Gastrocnemius medialis (tissue), 4 donors: ENCODE data around the gene ADD3. TPM values are rescaled to one million over a fixed set of nuclear protein-coding genes. Genes with fewer than 3 reads are reported as not detected.

Experiments used
- ATAC-seq, 2 donors: fragments of 150-250 bp; one replicate each; pipeline ENCODE4 v1.9.1; 2016
- DNase-seq, 2 donors: peaks; one replicate each; pipeline ENCODE4 v3.0.0-alpha.2; 2019
- H3K27ac ChIP-seq, 4 donors: fragments of 200-600 bp; sonication (generic); 1 replicate in 1 of 4; 2 replicates in 3 of 4; pipeline ENCODE4 v1.5.1; 2016 to 2018; ENCODE audit warnings: mild to moderate bottlenecking in 2 of 4, moderate library complexity in 1 of 4
- H3K27me3 ChIP-seq, 3 donors: fragments of 200-600 bp; sonication (generic) in 2 of 3; 1 replicate in 1 of 3; 2 replicates in 2 of 3; pipeline versions ENCODE4 v1.5.1 to v1.6.0; 2016 to 2019; ENCODE audit warnings: mild to moderate bottlenecking in 1 of 3, moderate library complexity in 1 of 3
- H3K36me3 ChIP-seq, 2 donors: fragments of 200-600 bp; sonication (generic) in 1 of 2; one replicate each; pipeline ENCODE4 v1.5.1; 2017 to 2018
- H3K4me1 ChIP-seq, 2 donors: fragments of 200-600 bp; sonication (generic) in 1 of 2; one replicate each; pipeline ENCODE4 v1.5.1; 2016 to 2017; ENCODE audit warnings: mild to moderate bottlenecking in 2 of 2
- H3K4me3 ChIP-seq, 4 donors: fragments of 200-600 bp; sonication (generic) in 3 of 4; 1 replicate in 1 of 4; 2 replicates in 3 of 4; pipeline ENCODE4 v1.5.1; 2016 to 2019; ENCODE audit warnings: mild to moderate bottlenecking in 2 of 4
- H3K9me3 ChIP-seq, 3 donors: fragments of 200-600 bp; sonication (generic) in 2 of 3; 1 replicate in 1 of 3; 2 replicates in 2 of 3; pipeline ENCODE4 v1.5.1; 2016 to 2019
- CTCF ChIP-seq, 5 experiments: fragments of 450-650 bp in 3 of 5; fragments of 200-600 bp in 2 of 5; sonication (generic) in 2 of 5; IDR thresholded peaks in 4 of 5; conservative IDR thresholded peaks in 1 of 5; 1 replicate in 4 of 5; 2 replicates in 1 of 5; pipeline ENCODE4 v1.5.1; 2016 to 2019; ENCODE audit warnings: antibody characterized with exemption in 5 of 5, mild to moderate bottlenecking in 3 of 5, moderate library complexity in 3 of 5
- POLR2A ChIP-seq, 2 donors: fragments of 450-650 bp; IDR thresholded peaks; one replicate each; pipeline ENCODE4 v1.6.1; 2017; ENCODE audit warnings: antibody characterized with exemption in 2 of 2, mild to moderate bottlenecking in 2 of 2, moderate library complexity in 2 of 2
- in situ Hi-C, 4 donors: fragments of 200-750 bp; cut with MboI; loops; one replicate each; pipeline versions ENCODE4 v1.15.0 to v1.8.0; 2017; ENCODE audit warnings: low sequenced_read_pairs in 4 of 4
- intact Hi-C: fragments of 100-400 bp; cut with DNase I; formaldehyde crosslinking; loops from one replicate; pipeline ENCODE4 v1.15.1; 2023; ENCODE audit warnings: low total_unique reads
- total RNA-seq, 4 donors: library from RNA; depleted of rRNA; stranded (reverse); fragments of >200 nt; gene quantifications; one replicate each; pipeline versions ENCODE4 v1.1.0 to v1.2.3, GENCODE V29; 2016

The ADD3 gene
- total RNA-seq, 4 donors from 2014 or later, result 16.0 to 31.3 (median 18.4) TPM

GRCh38 chr10:109976681-109977080 is 31.1 kb upstream of the ADD3 start:
- Histone ChIP-seq H3K4me1 (no peaks in the 10 kb centered on the region), H3K36me3 (no peaks in the 10 kb centered on the region), H3K27ac (no peak overlapping the region), H3K9me3 (no peaks in the 10 kb centered on the region), H3K4me3 (no peak overlapping the region), H3K27me3 (no peaks in the 10 kb centered on the region)
- in situ Hi-C loops (no loop called here), intact Hi-C loops (no loop called here)
- ATAC-seq, result no peak
- TF ChIP-seq POLR2A (IDR thresholded peaks at IDR 0.05) (no peak), CTCF (IDR thresholded peaks at IDR 0.05 in 4 of 5, conservative IDR thresholded peaks at IDR 0.05 in 1 of 5) (no peak)
- DNase-seq, result no peak

GRCh38 chr10:109977382-109977806 is 30.4 kb upstream of the ADD3 start:
- Histone ChIP-seq H3K9me3 (no peaks in the 10 kb centered on the region), H3K4me1 (no peaks in the 10 kb centered on the region), H3K27me3 (no peaks in the 10 kb centered on the region), H3K4me3 (no peak overlapping the region), H3K27ac (no peak overlapping the region), H3K36me3 (no peaks in the 10 kb centered on the region)
- TF ChIP-seq CTCF (IDR thresholded peaks at IDR 0.05 in 4 of 5, conservative IDR thresholded peaks at IDR 0.05 in 1 of 5) (no peak), POLR2A (IDR thresholded peaks at IDR 0.05) (no peak)
- intact Hi-C loops, result no loop called here
- ATAC-seq (no peak), DNase-seq (no peak)
- in situ Hi-C loops, result no loop called here

- Histone ChIP-seq H3K36me3 (no peaks in the 10 kb centered on the region), H3K27me3 (no peaks in the 10 kb centered on the region), H3K4me3 (no peak overlapping the region), H3K4me1 (no peaks in the 10 kb centered on the region), H3K27ac (peak overlapping the region in 2 of 4 donors; percentile 0 to 7), H3K9me3 (no peaks in the 10 kb centered on the region)
- peak in 1 of 2 donors; percentile 17 for DNase-seq
- TF ChIP-seq POLR2A (IDR thresholded peaks at IDR 0.05) (no peak), CTCF (IDR thresholded peaks at IDR 0.05 in 4 of 5, conservative IDR thresholded peaks at IDR 0.05 in 1 of 5) (peak in 4 of 5 experiments; percentile 21 to 55 (median 44))
- peak in 1 of 2 donors; percentile 53 for ATAC-seq
- intact Hi-C loops, result no loop called here
- in situ Hi-C loops, result no loop called here
Measured at GRCh38 chr10:109978481-109978880, 29.3 kb upstream of the ADD3 start.

- in situ Hi-C loops, result no loop called here
- ATAC-seq, result no peak
Measured at GRCh38 chr10:109979215-109979614, 28.6 kb upstream of the ADD3 start.

More at GRCh38 chr10:109979215-109979614, 28.6 kb upstream of the ADD3 start:
- H3K36me3 ChIP-seq, result no peaks in the 10 kb centered on the region
- intact Hi-C loops, result no loop called here
- no peaks in the 10 kb centered on the region for H3K4me1 ChIP-seq
- TF ChIP-seq CTCF (IDR thresholded peaks at IDR 0.05 in 4 of 5, conservative IDR thresholded peaks at IDR 0.05 in 1 of 5) (no peak), POLR2A (IDR thresholded peaks at IDR 0.05) (no peak)
- H3K27me3 ChIP-seq, result no peaks in the 10 kb centered on the region
- no peak overlapping the region for H3K4me3 ChIP-seq
- no peaks in the 10 kb centered on the region for H3K9me3 ChIP-seq
- no peak for DNase-seq
- H3K27ac ChIP-seq, result no peak overlapping the region
